Measurements from ENCODE around the gene UBE4B.

DNA sequence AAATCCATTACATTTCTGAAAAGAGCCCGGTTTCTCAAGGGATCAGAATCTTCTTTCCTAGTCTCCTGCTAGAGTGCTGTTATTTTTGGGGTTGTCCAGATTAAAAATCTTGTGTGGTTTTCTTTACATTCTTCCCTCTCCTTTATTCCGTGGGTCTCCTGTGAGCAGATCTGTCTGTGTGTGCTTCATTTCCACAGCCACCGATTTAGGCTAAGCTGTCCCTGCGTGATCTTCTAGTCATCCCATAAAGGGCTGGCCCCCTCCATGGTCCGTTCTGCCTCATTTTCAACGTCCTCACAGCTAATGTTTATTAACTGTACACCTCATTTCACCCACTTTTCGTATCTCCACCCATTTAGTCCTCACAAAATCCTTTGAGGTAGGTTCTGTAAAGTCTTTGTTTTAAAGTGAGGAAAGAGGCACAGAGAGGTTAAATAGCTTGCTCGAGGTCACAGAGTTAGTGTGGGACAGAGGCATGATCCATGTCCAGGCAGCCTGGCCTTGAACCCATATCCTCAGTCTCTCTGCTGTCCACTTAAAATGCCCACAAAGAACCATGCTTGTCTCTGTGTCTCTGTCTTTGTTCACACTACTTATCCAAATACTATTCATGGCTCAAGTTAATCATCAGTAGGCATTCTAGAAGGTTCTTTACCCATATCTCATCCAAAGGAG, 139.4 kb downstream of the UBE4B start:
- TF ChIP-seq, protein P1, sequence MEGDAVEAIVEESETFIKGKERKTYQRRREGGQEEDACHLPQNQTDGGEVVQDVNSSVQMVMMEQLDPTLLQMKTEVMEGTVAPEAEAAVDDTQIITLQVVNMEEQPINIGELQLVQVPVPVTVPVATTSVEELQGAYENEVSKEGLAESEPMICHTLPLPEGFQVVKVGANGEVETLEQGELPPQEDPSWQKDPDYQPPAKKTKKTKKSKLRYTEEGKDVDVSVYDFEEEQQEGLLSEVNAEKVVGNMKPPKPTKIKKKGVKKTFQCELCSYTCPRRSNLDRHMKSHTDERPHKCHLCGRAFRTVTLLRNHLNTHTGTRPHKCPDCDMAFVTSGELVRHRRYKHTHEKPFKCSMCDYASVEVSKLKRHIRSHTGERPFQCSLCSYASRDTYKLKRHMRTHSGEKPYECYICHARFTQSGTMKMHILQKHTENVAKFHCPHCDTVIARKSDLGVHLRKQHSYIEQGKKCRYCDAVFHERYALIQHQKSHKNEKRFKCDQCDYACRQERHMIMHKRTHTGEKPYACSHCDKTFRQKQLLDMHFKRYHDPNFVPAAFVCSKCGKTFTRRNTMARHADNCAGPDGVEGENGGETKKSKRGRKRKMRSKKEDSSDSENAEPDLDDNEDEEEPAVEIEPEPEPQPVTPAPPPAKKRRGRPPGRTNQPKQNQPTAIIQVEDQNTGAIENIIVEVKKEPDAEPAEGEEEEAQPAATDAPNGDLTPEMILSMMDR (IDR thresholded peaks at IDR 0.05) = no peak
- TF ChIP-seq POLR2A (IDR thresholded peaks at IDR 0.05) = no peak

All from esophagus squamous epithelium (tissue), 4 donors.